ENCODE data around the gene B4GAT1.

- TF ChIP-seq CTCF (IDR thresholded peaks at IDR 0.05; ENCODE audit: low read length): no peak
- TF ChIP-seq EZH2 (optimal IDR thresholded peaks at IDR 0.05; ENCODE audit: low read depth, low read length): no peak
Measured at GRCh38 chr11:66345316-66345649, 2.1 kb downstream of the B4GAT1 start.

Measured in MM.1S (cell line).